ENCODE measurements around the gene ZNF205. TPM values are rescaled to one million over a fixed set of nuclear protein-coding genes. Genes with fewer than 3 reads are reported as not detected.

Gene ZNF205
- total and polyA plus RNA-seq, 4 experiments from 2014 or later: 0.20 TPM; not detected in 3

DNA sequence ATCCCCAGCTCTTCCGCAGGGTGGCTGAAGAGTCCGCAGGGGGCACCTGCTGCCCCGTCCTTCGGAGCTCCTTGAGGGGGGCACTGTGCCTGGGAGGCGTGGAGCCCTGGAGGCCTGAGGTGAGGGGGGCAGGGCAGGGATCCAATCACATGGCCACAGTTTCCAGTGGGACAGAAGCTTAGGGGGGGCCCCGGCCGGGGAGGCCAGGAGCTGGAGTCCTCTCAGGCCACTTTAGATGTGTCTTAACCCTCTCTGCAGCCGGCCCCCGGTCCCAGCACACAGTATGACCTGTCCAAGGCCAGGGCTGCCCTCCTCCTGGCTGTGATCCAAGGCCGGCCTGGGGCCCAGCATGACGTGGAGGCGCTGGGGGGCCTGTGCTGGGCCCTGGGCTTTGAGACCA is 33.3 kb downstream of the ZNF205 start:
- Mint-ChIP-seq H3K4me1 (peaks cover 9 to 18% (median 14%) of the 10 kb centered on the region in 4 donors), H3K27ac (no peak overlapping the region), H3K36me3 (peaks cover 7 to 19% of the 10 kb centered on the region in 2 donors), H3K9me3 (peaks cover 0 to 4% (median 0%) of the 10 kb centered on the region in 8 donors), H3K27me3 (peaks cover 0 to 3% of the 10 kb centered on the region in 2 donors), H3K4me3 (no peak overlapping the region)
- Histone ChIP-seq H3K4me3 (ENCODE audit: low read length in 2 of 2) (no peak overlapping the region), H3K4me1 (ENCODE audit: insufficient read depth, low read length) (peaks cover 13% of the 10 kb centered on the region), H3K27ac (ENCODE audit: low read depth, low read length) (no peak overlapping the region), H3K36me3 (ENCODE audit: insufficient read depth, low read length) (peaks cover 7% of the 10 kb centered on the region), H3K9me3 (ENCODE audit: control insufficient read depth in 1 of 2, low read length in 2 of 2) (no peaks in the 10 kb centered on the region), H3K27me3 (ENCODE audit: insufficient read depth, low read length) (no peaks in the 10 kb centered on the region)
- DNase-seq: no peak
- ChIA-PET CTCF (ENCODE audit: partially characterized antibody) (interaction anchor here (0.5 to 1.4 kb wide), 4 partner anchors 13 to 28 kb away, joined by 3 to 4 read pairs (median 3); no protein-coding TSS in a partner anchor), POLR2A (ENCODE audit: partially characterized antibody) (interaction anchor here (1.1 to 1.2 kb wide), 2 partner anchors 13 to 14 kb away, joined by 3 read pairs; no protein-coding TSS in a partner anchor)
- intact Hi-C loops (cut with micrococcal nuclease): no loop called here

DNA sequence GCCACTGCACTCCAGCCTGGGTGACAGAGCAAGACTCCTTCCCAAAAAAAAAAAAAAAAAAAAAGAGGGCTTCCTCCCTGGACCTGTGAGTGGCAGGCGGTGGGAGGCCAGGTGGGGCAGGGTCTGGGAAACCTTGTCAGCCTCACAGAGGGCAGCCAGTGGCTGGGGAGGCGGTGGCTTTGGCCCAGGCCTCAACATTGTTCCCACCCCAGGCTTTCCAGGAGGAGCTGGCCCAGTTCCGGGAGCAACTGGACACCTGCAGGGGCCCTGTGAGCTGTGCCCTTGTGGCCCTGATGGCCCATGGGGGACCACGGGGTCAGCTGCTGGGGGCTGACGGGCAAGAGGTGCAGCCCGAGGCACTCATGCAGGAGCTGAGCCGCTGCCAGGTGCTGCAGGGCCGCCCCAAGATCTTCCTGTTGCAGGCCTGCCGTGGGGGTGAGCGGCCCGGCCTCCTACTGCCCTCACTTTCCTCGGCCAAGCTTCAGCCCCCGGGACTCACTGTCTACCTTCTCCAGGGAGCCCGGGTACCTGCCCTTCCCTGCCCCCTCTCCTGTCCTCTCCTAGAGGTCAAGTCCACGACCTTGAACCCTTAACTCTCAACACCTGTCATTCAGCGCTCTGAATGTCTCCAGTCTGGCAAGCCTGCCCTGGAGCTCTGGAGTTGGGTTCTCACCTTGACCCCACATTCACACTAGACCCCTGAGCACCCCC is 34.8 kb downstream of the ZNF205 start:
- CTCF ChIA-PET (ENCODE audit: partially characterized antibody): interaction anchor here (0.7 to 4.5 kb wide), 9 partner anchors 11 to 115 kb away, joined by 3 to 44 read pairs (median 4); no protein-coding TSS in a partner anchor
- POLR2A ChIA-PET (ENCODE audit: partially characterized antibody): interaction anchor here (0.6 to 6.5 kb wide), 5 partner anchors 11 to 1442 kb away, joined by 3 to 123 read pairs (median 3); partner anchors contain the start of gene ZNF213
- peaks cover 0 to 5% of the 10 kb centered on the region in 2 donors for H3K27me3 Mint-ChIP-seq
- H3K36me3 ChIP-seq (ENCODE audit: insufficient read depth, low read length): peaks cover 5% of the 10 kb centered on the region
- peaks cover 0 to 13% (median 1%) of the 10 kb centered on the region in 8 donors for H3K9me3 Mint-ChIP-seq
- no peaks in the 10 kb centered on the region for H3K9me3 ChIP-seq (ENCODE audit: control insufficient read depth in 1 of 2, low read length in 2 of 2)
- H3K4me1 ChIP-seq (ENCODE audit: insufficient read depth, low read length): peaks cover 22% of the 10 kb centered on the region
- H3K27ac ChIP-seq (ENCODE audit: low read depth, low read length): no peak overlapping the region
- H3K27ac Mint-ChIP-seq: no peak overlapping the region
- peaks cover 17 to 32% (median 21%) of the 10 kb centered on the region in 4 donors for H3K4me1 Mint-ChIP-seq
- H3K4me3 Mint-ChIP-seq: no peak overlapping the region
- no peaks in the 10 kb centered on the region for H3K27me3 ChIP-seq (ENCODE audit: insufficient read depth, low read length)
- intact Hi-C loops (cut with micrococcal nuclease): no loop called here
- no peak for DNase-seq
- H3K4me3 ChIP-seq (ENCODE audit: low read length in 2 of 2): no peak overlapping the region
- H3K36me3 Mint-ChIP-seq: peaks cover 5 to 20% of the 10 kb centered on the region in 2 donors

DNA sequence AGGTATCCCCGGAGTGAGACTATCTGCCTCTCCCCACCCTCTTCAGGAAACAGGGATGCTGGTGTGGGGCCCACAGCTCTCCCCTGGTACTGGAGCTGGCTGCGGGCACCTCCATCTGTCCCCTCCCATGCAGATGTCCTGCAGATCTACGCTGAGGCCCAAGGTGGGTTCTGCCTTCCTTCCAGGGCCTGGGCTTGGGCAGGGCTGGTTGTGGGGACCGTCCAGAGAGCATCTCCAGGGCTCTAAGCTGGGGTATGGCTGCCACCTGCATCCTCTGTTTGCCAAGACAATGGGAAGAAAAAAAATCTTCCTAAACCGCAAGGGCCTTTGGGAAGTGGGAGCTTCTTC is 35.3 kb downstream of the ZNF205 start:
- peaks cover 0 to 18% (median 7%) of the 10 kb centered on the region in 8 donors for H3K9me3 Mint-ChIP-seq
- peaks cover 19 to 37% (median 23%) of the 10 kb centered on the region in 4 donors for H3K4me1 Mint-ChIP-seq
- ChIA-PET CTCF (ENCODE audit: partially characterized antibody) (interaction anchor here (0.9 to 4.5 kb wide), 8 partner anchors 11 to 116 kb away, joined by 3 to 44 read pairs (median 4); no protein-coding TSS in a partner anchor), POLR2A (ENCODE audit: partially characterized antibody) (interaction anchor here (0.6 to 6.5 kb wide), 4 partner anchors 11 to 1443 kb away, joined by 3 to 123 read pairs (median 35); partner anchors contain the start of gene ZNF213)
- H3K4me1 ChIP-seq (ENCODE audit: insufficient read depth, low read length): peaks cover 27% of the 10 kb centered on the region
- no peaks in the 10 kb centered on the region for H3K27me3 ChIP-seq (ENCODE audit: insufficient read depth, low read length)
- H3K4me3 Mint-ChIP-seq: no peak overlapping the region
- H3K27ac Mint-ChIP-seq: peak overlapping the region in 1 of 7 donors; percentile 4
- peaks cover 0 to 20% of the 10 kb centered on the region in 2 donors for H3K36me3 Mint-ChIP-seq
- no peak overlapping the region for H3K27ac ChIP-seq (ENCODE audit: low read depth, low read length)
- no peak for DNase-seq
- H3K4me3 ChIP-seq (ENCODE audit: low read length in 2 of 2): no peak overlapping the region
- H3K36me3 ChIP-seq (ENCODE audit: insufficient read depth, low read length): no peaks in the 10 kb centered on the region
- peaks cover 3 to 8% of the 10 kb centered on the region in 2 donors for H3K27me3 Mint-ChIP-seq
- intact Hi-C loops (cut with micrococcal nuclease): no loop called here
- H3K9me3 ChIP-seq (ENCODE audit: control insufficient read depth in 1 of 2, low read length in 2 of 2): no peaks in the 10 kb centered on the region

DNA sequence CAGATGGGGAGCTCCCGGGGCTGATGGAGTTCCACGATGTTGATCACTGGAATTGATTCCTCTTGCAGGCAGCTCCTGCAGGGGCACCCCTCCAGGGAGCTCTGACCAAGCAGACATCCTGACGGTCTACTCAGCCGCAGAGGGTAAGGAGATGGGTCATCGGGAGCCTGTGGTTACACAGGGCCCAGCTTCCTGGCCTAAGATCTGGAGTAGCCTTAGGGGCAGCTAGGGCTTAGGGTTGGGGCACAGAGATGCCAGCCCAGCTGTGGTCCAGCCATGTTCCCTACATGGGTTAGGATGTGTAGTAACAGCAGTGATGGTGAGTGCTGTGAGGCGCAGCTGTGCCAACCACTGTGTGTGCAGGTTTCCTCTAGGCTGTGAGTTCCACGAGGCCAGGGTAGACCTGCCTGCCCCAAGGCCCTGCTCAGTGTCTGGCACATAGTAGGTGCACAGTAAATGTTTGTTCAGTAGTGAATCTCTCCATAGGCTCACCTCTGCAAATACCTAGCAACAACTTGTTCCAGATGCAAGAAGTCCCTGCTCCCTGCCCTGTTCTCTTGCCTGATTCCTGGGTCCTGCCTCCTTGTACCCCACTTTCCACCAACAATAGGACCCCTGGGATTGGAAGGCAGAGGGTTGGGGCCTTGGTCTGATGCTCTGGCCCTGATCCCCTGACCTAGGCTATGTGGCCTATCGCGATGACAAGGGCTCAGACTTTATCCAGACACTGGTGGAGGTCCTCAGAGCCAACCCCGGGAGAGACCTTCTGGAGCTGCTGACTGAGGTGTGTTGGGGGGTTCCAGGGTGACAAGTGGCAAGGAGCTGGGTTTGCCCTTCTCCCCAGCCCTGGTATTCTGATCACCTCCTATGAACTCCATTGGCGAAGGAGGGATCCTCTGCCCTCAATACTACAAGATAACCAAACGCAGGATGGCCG is 36.1 kb downstream of the ZNF205 start:
- Mint-ChIP-seq H3K4me1 (peaks cover 21 to 40% (median 25%) of the 10 kb centered on the region in 4 donors), H3K4me3 (peak overlapping the region; percentile 38 to 90 (median 76)), H3K27ac (peak overlapping the region in 3 of 7 donors; percentile 37 to 100 (median 59)), H3K36me3 (peaks cover 0 to 23% of the 10 kb centered on the region in 2 donors), H3K27me3 (peaks cover 3 to 8% of the 10 kb centered on the region in 2 donors), H3K9me3 (peaks cover 0 to 21% (median 9%) of the 10 kb centered on the region in 8 donors)
- Histone ChIP-seq H3K4me3 (ENCODE audit: low read length in 2 of 2) (no peak overlapping the region), H3K4me1 (ENCODE audit: insufficient read depth, low read length) (peaks cover 27% of the 10 kb centered on the region), H3K27ac (ENCODE audit: low read depth, low read length) (no peak overlapping the region), H3K36me3 (ENCODE audit: insufficient read depth, low read length) (no peaks in the 10 kb centered on the region), H3K9me3 (ENCODE audit: control insufficient read depth in 1 of 2, low read length in 2 of 2) (no peaks in the 10 kb centered on the region), H3K27me3 (ENCODE audit: insufficient read depth, low read length) (no peaks in the 10 kb centered on the region)
- intact Hi-C loops (cut with micrococcal nuclease): no loop called here
- ChIA-PET CTCF (ENCODE audit: partially characterized antibody) (interaction anchor here (0.9 to 4.5 kb wide), 13 partner anchors 8 to 117 kb away, joined by 3 to 44 read pairs (median 4); no protein-coding TSS in a partner anchor), POLR2A (ENCODE audit: partially characterized antibody) (interaction anchor here (0.9 to 6.5 kb wide), 7 partner anchors 11 to 126 kb away, joined by 3 to 123 read pairs (median 8); partner anchors contain the start of genes HCFC1R1 and ZNF213)
- DNase-seq: no peak

DNA sequence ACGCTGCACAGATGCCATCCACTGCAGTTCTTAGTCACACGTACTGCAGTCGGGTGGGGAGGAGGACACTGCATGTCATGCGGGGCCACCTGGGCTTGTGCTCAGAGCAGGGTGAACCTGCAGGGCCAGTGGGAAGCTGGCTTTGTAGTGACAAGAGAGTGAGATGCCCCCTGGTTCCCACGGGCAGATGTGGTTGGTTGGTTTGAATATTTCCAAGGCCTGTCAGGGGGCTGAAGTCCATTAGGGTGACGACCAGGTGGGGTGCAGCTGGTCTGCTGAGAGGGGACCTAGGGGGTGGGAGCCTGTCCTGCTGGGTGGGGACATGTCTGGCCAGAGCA is 36.8 kb downstream of the ZNF205 start:
- peak overlapping the region; percentile 38 to 90 (median 80) for H3K4me3 Mint-ChIP-seq
- Histone ChIP-seq H3K27me3 (ENCODE audit: insufficient read depth, low read length) (no peaks in the 10 kb centered on the region), H3K4me1 (ENCODE audit: insufficient read depth, low read length) (peaks cover 27% of the 10 kb centered on the region), H3K27ac (ENCODE audit: low read depth, low read length) (peak overlapping the region; percentile 64), H3K36me3 (ENCODE audit: insufficient read depth, low read length) (no peaks in the 10 kb centered on the region), H3K4me3 (ENCODE audit: low read length in 2 of 2) (no peak overlapping the region), H3K9me3 (ENCODE audit: control insufficient read depth in 1 of 2, low read length in 2 of 2) (peaks cover 0 to 4% of the 10 kb centered on the region in 2 donors)
- peaks cover 21 to 40% (median 25%) of the 10 kb centered on the region in 4 donors for H3K4me1 Mint-ChIP-seq
- CTCF ChIA-PET (ENCODE audit: partially characterized antibody): interaction anchor here (1.1 to 4.5 kb wide), 8 partner anchors 8 to 117 kb away, joined by 3 to 44 read pairs (median 5); no protein-coding TSS in a partner anchor
- H3K9me3 Mint-ChIP-seq: peaks cover 0 to 24% (median 13%) of the 10 kb centered on the region in 8 donors
- H3K27me3 Mint-ChIP-seq: peaks cover 3 to 8% of the 10 kb centered on the region in 2 donors
- H3K36me3 Mint-ChIP-seq: peaks cover 0 to 23% of the 10 kb centered on the region in 2 donors
- DNase-seq: no peak
- POLR2A ChIA-PET (ENCODE audit: partially characterized antibody): interaction anchor here (0.9 to 6.5 kb wide), 11 partner anchors 10 to 252 kb away, joined by 3 to 123 read pairs (median 8); partner anchors contain the start of genes HCFC1R1, ZNF174, ZNF213 and ZSCAN32
- intact Hi-C loops (cut with micrococcal nuclease): no loop called here
- H3K27ac Mint-ChIP-seq: peak overlapping the region in 4 of 7 donors; percentile 37 to 100 (median 64)

DNA sequence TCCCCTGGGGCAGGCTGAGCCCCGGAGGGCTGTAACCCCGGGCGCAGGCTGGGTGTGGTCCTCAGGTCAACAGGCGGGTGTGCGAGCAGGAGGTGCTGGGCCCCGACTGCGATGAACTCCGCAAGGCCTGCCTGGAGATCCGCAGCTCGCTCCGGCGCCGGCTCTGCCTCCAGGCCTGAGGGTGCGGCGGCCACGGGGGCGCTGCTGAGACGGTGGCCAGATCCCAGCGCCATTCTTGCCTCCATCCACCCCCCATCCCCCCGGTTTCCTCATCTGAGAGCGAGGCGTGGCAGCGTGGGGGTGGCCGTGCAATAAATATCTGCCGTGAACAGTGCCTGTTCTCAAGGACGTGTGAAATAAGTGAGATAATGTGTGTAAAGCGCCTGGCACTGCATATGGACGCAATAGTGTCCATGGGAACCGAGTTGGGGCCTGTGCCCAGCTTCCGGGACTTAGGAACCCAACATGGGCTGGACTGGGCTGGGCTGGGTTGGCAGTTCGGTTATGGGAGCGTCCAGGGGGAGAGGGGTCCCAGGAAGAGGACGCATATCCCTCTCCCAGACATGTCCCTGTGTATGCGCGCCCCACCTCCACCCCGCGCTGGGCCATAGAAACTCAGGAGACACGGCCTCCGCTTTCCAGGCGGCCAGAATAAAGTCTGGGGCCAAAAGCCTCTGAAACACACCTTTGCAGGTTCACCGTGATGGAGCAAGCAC is 37.4 kb downstream of the ZNF205 start:
- Mint-ChIP-seq H3K36me3 (peaks cover 0 to 24% of the 10 kb centered on the region in 2 donors), H3K27ac (peak overlapping the region; percentile 81 to 100 (median 87)), H3K27me3 (peaks cover 3 to 8% of the 10 kb centered on the region in 2 donors), H3K9me3 (peaks cover 0 to 29% (median 17%) of the 10 kb centered on the region in 8 donors), H3K4me3 (peak overlapping the region; percentile 86 to 90 (median 88)), H3K4me1 (peaks cover 22 to 41% (median 25%) of the 10 kb centered on the region in 4 donors)
- Histone ChIP-seq H3K9me3 (ENCODE audit: control insufficient read depth in 1 of 2, low read length in 2 of 2) (peaks cover 0 to 6% of the 10 kb centered on the region in 2 donors), H3K36me3 (ENCODE audit: insufficient read depth, low read length) (no peaks in the 10 kb centered on the region), H3K27ac (ENCODE audit: low read depth, low read length) (peak overlapping the region; percentile 64), H3K4me3 (ENCODE audit: low read length in 2 of 2) (peak overlapping the region; percentile 76 to 77), H3K27me3 (ENCODE audit: insufficient read depth, low read length) (no peaks in the 10 kb centered on the region), H3K4me1 (ENCODE audit: insufficient read depth, low read length) (peaks cover 27% of the 10 kb centered on the region)
- peak in 4 of 5 donors; percentile 33 to 71 (median 46) for DNase-seq
- ChIA-PET CTCF (ENCODE audit: partially characterized antibody) (interaction anchor here (0.9 to 4.5 kb wide), 18 partner anchors 8 to 567 kb away, joined by 3 to 44 read pairs (median 5); partner anchors contain the start of genes CLUAP1, TRAP1 and ZNF213), POLR2A (ENCODE audit: partially characterized antibody) (interaction anchor here (0.8 to 6.5 kb wide), 34 partner anchors 9 to 359 kb away, joined by 3 to 123 read pairs (median 6); partner anchors contain the start of genes CLUAP1, HCFC1R1, MMP25 and NAA60)
- intact Hi-C loops (cut with micrococcal nuclease): loop anchor here (1.0 to 10.0 kb wide), 6 partner anchors 9 to 355 kb away; partner anchors contain the start of genes CLUAP1 and ZNF263

Measured in CD4-positive, alpha-beta memory T cell (primary cell).